Limb (tissue), 2 donors: ENCODE measurements around the gene AMER3.
A peak's percentile ranks its signal among the peaks of the same experiment; 100 is the strongest.

Source experiments
- DNase-seq, 2 donors: peaks; one replicate each; pipeline ENCODE4 v3.0.0-alpha.2; 2016; ENCODE audit errors: extremely low spot score in 2 of 2

The AMER3 gene

DNA sequence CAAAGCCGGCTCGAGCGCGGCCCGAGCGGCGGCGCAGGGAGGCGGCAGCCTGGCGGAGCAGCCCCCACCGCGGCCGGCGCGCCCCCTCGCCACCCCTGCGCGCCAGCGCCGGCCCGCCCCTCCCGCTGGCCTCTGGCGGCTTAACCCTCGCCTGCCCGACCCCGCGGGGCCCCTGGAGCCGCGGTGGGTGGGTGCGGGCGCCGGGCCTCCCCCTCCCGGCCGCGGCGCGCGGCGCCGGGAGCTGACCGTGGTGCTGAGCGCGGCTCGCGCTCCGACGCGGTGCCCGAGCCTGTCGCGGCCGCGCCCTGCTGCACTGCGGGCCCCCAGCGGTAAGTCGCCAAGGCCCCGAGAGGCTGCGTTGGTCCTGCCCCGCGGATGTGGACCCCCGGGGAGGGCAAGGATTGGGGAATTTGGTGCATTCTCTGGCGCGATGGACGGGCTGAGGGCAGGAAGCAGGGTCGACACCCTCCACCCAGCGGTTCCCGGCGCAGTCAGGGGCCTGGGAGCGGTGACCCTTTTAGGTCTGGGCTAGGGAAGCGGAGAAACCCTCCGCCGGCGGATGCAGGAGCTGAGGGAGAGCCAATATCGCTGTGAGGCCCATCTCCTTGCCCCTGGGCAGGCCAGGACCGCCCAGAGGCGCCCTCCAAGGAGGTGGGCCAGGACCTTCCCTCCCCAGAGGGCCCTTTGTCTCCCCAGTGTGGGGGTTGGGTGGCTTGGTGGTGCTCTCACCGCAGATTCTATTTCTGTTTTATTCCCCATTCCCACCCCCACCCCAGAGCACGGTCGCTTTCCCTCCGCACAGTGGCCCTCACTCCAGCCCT, 923 bp downstream of the AMER3 start:
- peak; percentile 29 to 81 for DNase-seq

DNA sequence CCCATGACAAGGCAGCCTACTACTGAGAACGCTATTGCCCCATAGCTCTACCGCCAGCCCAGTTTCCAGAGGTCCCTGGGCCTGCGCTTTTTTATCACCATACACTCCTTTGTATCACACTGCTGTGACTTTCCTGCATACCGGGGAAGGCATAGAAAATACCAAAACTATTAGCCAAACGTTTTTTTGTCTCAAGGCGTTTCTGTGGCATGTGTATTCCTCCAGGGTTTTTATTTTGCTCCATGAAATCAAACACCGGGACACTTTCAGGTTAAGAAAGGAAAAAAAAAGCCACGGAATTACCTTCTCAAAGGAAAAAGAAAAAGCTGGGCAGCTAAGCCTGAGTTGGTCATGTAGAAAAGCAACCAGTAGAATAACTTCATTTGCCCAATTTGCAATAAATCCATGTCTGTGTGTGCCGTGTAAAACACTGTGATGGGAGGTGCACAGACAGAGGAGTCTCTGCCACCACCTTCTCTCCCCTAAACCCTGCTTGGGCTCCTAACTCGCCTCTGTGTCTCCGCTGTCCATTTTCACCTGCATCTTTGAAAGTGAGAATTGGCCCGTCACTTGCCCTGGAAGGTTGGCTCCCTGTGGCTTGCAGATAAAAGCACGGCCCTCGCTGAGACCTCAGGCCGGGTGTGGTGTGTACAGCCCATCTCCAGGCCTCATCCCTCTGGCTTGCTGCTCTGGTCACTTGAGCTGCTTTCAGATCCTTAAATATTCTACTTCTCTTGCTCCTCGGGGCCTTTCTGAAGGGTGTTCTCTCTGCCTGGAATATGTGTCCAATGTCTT, 1.7 kb downstream of the AMER3 start:
- DNase-seq, result no peak

DNA sequence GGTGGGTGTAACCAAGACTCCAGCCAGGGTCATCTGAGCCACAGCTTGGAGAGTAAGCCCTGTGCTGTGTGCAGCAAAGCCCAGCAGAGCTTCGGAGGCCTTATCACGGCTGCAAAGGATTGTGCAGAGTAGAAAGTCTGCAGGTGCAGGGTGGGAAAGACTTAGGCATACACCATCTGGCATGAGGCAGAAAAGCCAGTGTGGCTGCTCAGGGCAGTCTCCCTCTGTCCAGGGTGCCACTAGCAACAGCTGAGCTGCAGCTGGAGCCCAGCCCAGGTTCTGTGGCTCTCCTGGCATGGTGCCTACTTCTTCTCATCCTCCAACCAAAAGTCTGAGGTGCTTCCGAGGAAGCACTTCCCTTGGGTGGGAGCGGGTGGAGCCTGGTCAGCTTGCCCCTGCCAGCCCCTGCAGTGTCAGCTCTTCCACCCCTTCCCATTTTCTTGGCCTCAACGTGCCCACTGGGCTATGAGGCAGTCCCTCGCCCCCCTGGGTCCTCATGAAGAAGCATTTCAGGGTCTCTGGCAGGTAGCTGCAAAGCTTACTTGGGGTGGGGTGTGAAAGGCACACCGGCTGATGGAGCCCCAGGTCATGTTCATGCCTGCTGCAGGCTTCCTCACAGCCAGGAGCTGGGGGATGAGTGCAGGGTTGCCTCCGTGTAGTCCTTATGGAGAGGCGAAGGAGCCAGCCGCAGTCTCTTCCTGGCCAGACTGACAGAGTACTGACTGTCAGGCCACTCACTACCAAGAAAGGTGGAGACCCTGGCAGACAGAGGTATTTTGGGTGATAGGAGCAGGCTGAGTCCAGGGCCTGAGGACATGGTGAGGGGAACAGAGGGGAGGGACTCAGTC, 4.8 kb downstream of the AMER3 start:
- DNase-seq, result no peak

DNA sequence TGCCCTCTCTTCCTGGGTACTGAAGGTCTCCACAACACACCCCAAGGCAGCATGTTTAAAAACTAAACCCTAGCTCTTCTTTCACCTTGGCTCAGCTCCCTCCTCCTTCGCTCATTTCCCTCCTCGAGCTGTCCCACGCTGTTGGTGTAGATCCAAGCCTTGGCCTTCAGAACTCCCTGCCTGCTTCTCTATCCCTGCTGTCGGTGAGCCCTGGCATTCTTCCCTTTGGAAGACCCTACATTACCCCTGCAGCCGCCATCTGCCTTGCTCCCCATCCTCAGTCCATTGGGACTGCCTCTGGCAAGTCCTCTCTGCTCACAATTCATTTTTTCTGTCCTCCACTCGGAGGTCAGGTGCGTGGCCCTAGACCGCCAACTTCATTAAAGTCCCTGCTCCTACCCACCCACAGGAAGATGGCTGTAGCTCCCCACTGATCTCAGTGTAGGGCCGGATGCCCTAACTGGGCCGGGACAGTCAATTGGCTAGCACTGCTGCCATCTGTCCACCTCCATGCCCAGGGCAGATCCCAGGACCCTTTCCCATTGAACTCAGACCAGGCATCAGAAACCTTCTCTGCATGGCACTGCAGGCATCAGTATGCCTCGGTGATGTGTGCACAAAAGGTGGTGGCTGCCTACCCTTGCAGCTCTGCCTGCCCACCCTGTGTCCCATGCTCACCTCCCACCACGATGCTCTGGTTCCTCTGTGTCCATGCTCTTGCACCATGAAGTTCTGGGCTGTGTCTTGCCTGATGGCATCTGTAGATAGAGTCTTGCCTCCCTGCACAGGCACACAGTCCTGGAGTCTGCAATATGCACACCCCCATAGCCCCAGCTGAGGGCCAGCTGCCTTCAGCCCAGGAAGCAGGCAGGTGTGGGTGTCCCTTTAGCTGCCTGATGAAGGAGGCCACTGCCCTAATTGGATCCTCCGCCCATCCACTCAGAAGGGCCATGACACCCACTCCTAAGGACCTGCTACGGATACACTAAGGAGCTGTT, 5.7 kb downstream of the AMER3 start:
- no peak for DNase-seq

DNA sequence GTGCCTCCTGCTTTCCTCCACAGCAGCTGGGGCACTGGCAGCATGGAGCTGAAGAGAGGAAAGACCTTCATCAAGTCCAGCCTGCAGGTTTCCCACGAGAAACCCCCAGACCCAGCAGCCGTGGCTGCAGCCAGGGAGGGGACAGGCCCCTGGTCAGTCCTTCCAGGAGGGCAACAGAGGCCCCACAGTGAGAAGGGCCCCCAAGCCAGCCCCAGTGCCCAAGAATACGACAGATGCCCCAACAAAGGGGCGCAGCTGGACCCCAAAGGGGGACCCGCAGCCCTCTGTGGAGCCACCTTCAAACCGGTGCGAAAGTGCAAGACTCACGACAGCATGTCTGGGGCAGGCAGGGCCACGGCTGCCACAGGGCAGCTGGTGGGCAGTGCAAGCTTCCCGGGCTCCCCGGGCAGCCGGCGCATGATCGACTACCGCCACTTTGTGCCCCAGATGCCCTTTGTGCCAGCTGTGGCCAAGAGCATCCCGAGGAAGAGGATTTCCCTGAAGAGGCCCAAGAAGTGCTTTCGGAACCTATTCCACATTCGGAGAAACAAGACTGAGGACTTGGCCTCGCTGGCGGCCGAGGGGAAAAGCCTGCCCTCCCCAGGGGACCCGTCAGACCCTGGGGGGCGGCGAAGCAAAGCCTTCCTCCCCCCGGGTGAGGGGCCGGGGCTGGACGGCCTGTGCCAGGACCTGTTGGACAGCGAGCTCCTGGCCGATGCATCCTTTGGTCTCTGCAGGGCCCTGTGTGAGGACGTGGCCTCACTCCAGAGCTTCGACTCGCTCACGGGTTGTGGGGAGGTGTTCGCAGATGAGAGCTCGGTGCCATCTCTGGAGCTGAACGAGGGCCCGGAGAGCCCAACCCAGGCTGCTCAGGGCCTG, 6.9 kb downstream of the AMER3 start:
- no peak for DNase-seq

DNA sequence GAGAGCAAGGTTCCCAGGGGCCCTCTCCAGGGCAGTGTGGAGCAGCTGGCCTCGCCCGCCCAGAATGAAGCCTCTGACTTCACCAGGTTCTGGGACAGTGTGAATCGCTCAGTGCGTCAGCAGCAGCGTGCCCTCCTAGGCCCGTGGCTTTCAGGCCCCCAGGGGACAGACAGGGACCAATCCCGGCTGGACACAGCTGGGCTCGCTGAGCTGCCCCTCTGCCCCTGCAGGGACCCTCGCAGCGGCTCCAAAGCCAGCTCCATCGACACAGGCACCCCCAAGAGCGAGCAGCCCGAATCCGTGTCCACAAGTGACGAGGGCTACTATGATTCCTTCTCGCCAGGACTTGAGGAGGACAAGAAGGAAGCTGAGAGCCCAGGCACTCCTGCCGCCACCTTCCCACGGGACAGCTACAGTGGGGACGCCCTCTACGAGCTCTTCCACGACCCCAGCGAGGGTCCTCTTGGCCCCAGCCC, 7.6 kb downstream of the AMER3 start:
- DNase-seq, result no peak

DNA sequence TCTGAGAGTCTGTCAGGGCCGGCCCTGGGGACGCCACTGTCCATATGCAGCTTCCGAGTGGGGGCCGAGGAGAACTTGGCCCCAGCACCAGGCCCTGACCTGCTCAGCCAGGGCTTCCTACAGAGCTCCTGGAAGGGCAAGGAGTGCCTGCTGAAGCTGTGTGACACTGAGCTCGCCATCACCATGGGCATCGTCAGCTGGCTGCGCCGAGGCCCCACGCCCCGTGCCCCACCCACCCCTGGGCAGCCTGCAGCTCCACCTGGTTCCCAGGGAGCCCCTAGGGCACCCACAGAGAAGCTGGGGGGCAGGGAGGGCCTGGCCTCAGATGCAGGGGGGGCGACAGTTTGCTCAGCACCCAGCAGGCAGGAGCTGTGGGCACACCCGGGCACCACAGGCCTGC, 8.1 kb downstream of the AMER3 start:
- no peak for DNase-seq

DNA sequence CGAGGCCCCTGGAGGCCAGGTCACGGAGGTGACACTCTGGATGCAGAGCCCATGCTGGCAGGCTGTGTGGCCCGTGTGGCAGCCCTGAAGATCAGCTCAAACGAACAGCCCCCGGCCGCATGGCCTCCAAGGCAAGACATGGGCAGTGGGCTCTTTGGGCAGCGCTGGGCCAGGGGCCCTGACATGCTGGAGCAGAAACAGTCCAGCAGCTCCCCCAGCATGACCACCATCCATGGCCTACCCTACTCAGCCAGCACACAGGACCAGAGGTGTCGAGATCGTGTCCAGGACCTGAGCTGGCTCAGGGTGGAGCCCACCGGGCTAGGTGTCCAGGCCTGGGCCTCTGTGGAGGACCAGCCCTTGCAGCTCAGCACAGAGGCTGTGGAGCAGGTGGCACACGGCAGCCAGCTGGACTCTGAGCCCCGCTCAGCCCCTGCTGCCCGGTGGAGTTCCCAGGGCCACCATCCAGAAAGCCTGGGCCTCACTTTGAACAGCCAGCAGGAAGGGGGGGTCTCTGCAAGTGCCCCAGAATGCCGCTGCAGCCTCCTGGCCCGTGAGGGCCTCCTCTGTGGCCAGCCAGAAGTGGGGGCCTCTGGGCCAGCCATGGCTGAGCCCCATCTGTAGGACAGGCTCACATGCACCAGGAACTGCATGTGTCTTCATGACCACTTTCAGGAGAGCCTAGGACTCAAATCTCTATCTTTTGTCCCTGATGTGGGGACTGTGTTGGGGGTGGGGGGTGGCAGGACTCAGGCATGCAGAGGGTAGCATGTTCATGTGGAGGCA, 8.9 kb downstream of the AMER3 start:
- DNase-seq, result no peak

DNA sequence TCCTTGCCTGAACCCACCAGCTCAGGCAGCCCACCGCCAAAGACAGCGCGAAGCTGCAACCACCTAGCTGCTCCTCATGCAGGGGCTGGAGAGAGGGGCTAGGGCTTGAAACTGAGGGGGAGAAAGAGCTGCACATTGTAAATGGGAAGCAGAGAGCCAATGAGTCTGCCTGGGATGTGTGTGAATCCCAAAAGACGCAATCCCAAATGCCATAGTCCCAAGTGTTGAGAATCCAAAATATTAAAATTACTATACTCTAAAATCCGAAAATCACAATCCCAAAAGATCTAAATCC, 9.4 kb downstream of the AMER3 start:
- DNase-seq, result no peak

DNA sequence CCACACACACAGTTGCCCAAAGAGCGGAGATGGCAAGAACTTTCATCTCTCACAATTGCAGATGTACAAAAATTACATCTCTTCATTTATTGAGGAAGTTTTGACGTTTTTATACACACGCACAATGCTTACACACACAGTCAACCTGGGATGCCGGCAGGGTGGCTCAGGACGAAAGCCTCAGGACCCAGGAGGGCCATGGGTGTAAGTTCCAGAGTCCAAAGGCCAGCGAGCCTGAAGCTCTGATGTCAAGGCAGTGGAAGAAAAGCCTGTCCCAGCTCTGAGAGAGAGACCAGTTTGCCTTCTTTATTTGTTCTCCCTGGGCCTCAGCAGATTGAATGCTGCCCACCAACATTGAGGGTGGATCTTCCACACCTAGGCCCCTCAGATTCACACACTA, 10.1 kb downstream of the AMER3 start:
- DNase-seq, result no peak

DNA sequence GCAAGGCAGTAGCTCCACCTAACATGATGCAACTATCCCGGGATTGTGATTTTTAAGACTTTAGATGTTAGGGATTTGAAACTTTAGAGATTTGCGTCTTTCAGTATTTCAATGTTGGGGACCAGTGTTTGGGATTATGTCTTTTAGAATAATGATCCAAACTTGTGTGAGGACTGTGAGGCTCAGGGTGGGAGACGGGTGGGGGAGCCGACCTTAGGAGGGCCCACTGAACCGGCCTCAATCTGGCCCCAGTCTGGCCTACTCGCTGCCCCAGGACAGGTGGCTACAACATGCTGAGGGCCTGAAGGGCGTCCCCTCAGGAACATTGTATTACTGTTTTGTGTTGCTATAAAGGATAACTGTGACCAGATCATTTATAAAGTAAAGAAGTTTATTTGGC, 10.7 kb downstream of the AMER3 start:
- no peak for DNase-seq

DNA sequence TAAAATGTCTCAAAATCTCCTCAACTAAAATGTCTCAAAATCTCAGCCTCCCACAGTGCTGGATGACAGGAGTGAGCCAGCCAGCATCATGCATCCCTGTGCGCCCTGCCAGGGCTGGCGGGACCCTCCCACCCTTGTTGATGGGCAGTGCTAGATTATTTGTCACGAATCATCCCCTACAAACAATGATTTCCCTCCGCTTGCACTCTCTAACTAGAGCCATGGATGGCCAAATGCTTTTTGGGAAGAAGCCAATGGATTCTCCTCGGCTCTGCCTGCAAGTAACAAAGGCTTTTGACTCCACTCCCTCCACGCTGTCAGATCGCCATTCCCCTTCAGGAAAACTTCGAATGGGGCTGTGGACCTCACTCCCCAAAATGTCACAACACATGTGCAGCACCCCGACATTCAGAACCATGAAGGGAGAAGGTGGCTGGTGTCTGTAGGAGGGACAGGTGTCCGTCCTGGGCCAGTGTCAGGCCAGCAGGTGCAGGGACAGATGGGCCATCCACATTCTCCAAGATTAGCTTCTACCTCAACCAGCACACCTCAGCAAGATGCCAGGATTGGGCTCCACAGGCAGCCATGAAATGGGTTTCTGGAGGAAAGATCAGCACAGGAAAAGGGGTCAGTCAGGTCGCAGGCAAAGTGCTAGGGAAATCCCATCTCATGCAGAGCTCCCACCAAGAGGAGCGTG, 11.5 kb downstream of the AMER3 start:
- DNase-seq, result no peak

DNA sequence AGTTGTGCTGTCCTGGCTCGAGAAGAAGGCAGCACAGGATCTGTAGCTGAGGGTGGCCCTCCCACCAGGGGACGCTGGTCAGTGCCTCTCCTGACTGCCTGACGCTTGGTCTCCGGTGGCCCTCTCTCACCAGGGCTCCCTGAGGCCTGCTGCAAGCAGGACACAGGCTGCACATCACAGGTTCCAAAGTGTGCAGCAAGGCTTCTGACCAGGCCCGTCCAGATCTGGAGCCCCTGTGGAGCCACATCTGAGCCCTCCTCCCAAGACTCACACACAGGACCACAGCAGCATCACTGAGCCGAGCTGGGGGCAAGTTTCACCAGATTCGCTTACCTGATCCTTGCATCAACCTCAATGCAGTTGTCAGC, 12.1 kb downstream of the AMER3 start:
- no peak for DNase-seq

DNA sequence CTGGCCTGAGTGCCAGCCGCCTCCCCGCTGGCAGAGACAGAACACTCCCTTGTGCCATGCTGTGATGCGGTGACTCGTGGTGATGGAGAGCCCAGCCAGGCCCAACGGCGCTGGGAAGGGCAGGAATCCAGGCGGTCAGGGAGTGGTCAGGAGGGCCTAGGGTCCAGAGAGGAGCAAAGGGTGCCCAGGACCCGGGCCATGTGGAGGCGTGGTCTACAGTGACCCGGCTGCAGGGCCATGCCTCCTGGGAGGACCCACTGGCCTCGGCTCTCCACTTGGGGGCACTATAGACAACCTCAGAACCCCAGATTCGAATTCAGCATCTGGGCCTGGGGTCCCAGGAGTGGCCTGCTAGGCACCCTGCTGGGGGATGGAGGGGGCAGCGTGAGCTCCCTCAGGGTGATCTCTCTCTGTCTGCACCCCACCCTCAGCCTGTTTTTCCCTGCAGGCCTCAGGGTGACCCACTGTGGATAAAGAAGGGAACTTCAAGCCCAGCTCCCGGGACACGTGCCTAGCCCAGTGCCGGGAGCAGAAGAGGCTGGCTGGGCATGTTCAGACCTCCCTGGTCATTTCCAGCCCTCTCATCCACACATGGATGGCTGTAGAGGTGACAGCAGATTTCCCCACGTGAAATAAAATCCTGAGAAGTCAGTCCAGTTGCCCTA, 13.0 kb downstream of the AMER3 start:
- DNase-seq, result no peak

DNA sequence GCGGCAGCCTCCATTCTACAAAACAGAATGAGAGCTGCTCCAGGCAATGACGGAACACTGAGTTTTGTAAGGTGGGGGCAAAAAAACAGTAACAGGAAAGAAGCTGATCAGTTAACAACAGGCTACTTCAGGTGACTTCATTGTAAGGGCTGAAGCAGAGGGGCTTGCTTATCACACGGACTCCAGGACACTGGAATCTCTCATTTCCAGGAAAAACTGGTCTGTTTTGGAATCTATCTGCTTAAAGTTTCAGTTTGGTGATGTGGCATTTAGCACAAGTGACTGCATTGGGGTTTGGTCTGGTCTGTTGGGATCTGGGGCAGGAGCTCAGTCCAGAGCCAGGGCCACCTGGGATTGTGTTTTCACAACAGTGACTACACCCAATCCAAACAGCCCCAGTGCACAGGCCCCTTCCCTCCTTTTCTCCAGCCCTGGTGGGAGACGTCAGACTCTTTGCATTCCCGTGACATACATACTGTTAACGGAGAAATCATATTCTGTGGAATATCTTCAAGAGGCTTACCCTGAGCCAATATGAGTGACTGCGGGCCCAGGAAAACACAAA, 14.1 kb downstream of the AMER3 start:
- DNase-seq, result no peak

DNA sequence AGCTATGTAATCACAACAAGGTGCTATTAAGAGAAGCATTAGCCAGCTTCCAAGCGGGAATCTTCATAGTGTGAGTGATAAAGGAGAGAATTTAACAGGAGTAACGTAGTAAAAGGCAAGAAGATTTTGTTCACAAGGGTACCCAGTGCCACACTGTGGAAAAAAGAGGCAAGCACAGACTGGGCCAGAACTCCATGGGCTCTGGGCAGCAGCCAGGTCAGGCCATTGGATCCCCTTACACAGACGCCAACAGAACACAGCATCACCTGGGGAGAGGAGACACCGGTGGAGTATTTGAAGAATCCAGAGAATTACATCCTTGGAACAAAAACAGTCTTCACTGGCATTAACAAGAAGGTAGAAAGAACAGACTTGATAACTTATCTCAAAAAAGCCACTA, 21.2 kb downstream of the AMER3 start:
- no peak for DNase-seq

DNA sequence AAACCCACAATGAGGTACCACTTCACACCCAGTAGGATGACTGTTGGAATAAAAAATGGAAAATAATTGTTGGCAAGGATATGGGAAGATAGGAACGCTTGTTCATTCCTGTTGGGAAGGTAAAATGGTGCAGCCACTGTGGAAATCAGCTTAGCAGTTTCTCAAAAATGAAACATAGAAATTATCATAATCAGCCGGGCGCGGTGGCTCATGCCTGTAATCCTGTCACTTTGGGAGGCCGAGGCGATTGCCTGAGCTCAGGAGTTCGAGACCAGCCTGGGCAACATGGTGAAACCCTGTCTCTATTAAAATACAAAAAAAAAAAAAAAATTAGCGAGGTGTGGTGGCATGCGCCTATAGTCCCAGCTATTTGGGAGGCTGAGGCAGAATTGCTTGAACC, 23.4 kb downstream of the AMER3 start:
- DNase-seq, result no peak
